GM18858 (cell line): Measurements from ENCODE around the gene ANXA4.

Source experiments
- ATAC-seq: cut with Tn5 transposase; IDR thresholded peaks from one replicate; pipeline ENCODE4 v1.9.1; 2021; ENCODE audit not compliant: unreplicated experiment

ANXA4 gene

DNA sequence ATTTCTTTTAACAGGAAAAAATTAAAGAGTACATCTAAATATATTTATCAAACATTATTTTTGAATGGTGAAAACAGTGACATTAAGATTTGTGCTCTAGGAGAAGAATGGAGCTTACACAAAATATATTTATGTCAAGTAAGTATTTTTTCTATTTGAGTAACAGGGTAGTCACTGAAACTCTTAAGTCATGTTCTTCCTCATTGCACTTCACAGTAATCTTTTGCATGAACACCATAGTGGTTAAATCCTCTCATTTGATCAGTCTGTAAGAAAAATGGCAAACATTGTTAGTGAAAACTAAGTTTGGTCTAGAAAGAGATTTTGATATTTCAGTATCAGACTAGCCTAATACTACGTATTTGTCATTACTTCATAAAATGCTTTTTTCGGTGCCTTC lies 95.6 kb downstream of the ANXA4 start:
- ATAC-seq: no peak

DNA sequence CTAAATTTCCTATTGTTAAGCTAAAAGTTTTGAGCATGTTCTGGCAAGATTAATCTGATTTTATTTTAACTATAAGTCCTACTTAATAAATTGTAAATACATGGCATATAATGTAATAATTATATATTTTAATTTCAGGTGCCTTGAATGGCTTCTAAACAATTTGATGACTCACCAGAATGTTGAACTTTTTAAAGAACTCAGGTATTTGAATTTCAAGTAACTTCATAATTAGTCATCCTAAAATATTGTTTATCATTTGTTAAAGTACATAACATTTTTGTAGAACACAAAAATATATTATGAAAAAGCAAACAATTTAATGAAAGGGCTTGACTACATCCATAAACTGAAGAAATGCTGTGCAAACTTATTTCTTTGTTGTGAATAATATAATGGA lies 102.1 kb downstream of the ANXA4 start:
- ATAC-seq: no peak

DNA sequence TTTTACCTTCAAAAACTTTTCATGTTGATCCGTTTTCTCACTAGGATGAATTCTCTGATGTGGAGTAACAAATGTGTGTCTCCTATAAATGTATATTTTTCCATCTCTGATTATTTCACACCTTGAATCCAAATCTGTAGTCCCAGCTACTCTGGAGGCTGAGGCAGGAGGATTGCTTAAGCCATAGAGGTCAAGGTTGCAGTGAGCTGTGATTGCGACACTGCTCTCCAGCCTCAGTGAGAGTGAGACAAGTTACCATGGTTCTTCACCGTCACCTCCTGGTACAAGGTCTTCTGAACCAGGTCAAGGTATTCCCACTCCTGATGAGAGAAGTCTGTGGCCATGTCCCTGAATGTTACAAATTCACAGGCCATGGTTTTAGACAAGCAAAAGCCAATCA lies 102.6 kb downstream of the ANXA4 start:
- ATAC-seq: no peak

- no peak for ATAC-seq
These were observed 104.5 kb downstream of the ANXA4 start for GRCh38 chr2:69846182-69847067.

DNA sequence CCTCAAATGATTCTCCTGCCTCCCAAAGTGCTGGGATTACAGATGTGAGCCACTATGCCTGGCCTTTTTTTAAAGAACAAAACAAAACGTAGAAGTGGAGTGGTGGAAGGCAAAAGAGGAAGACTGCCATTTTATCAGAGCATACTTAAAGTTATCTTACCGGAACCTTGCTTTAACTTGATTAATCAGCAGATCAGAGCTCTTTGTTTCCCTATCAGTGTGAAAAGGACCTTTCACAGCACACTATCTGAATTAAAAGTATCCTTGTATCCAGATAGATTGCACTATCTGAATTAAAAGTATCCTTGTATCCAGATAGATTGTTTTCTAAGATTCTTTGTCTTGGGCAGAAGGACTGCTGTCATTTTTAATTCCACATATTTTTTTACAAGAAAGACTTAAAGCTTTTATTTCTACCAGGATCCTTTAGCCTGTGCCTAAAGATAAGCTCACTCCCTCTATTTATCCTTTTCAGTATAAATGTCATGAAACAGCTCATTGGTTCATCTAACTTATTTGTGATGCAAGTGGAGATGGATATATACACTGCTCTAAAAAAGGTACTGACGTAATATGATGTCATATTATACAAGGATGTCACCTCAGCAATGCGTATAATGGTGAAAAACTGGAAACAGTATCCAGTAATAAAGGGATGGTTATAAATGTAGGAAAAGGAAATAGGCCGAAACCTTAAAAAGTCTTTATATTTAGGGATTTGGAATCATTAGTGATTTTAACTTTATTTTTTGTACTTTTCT lies 105.3 kb downstream of the ANXA4 start:
- no peak for ATAC-seq

- no peak for ATAC-seq
These were observed 106.4 kb downstream of the ANXA4 start for GRCh38 chr2:69848186-69848790.

DNA sequence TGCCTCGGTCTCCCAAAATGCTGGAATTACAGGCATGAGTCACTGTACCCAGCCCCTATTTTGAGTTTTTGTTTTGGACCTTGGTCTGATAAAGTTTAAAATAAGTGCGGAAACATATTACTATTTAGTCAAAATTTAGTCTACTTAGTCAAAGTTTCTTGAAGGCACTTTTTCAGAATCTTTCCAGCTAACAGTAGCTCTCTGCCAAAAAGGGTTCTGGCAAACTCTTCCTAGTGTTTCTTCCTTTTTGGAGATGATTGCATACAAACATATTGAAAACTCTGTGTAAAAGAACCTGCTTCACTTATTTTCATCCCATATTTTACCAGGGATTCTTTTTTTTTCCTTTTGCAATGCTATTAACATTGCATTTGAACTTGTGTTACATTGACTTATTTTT lies 116.3 kb downstream of the ANXA4 start:
- no peak for ATAC-seq

- no peak for ATAC-seq
These were observed 121.4 kb downstream of the ANXA4 start for GRCh38 chr2:69863298-69863697.
